T-helper 22 cell (primary cell): ENCODE results near the gene FREM1.

ENCODE experiments used
- DNase-seq: peaks from one replicate; pipeline ENCODE4 v3.0.0-alpha.2; 2020; ENCODE audit warnings: low read depth

Gene FREM1

GRCh38 chr9:14869671-14870070, 40.6 kb downstream of the FREM1 start:
- no peak for DNase-seq

- no peak for DNase-seq
Observed at GRCh38 chr9:14868772-14869583, 41.2 kb downstream of the FREM1 start.

GRCh38 chr9:14868418-14868771, 41.8 kb downstream of the FREM1 start:
- DNase-seq: no peak

- no peak for DNase-seq
Observed at GRCh38 chr9:14866200-14866749, 44.0 kb downstream of the FREM1 start.

- no peak for DNase-seq
Observed at GRCh38 chr9:14864309-14864708, 45.9 kb downstream of the FREM1 start.

- no peak for DNase-seq
Observed at GRCh38 chr9:14863402-14863801, 46.8 kb downstream of the FREM1 start.

GRCh38 chr9:14857449-14858305, 52.6 kb downstream of the FREM1 start:
- DNase-seq: no peak

- DNase-seq: no peak
Observed at GRCh38 chr9:14849851-14850250, 60.4 kb downstream of the FREM1 start.

GRCh38 chr9:14849296-14849695, 60.9 kb downstream of the FREM1 start:
- no peak for DNase-seq

GRCh38 chr9:14846871-14847311, 63.3 kb downstream of the FREM1 start:
- DNase-seq: no peak

- no peak for DNase-seq
Observed at GRCh38 chr9:14843163-14843562, 67.1 kb downstream of the FREM1 start.

- DNase-seq: no peak
Observed at GRCh38 chr9:14842269-14842668, 68.0 kb downstream of the FREM1 start.

GRCh38 chr9:14838701-14839100, 71.5 kb downstream of the FREM1 start:
- no peak for DNase-seq

GRCh38 chr9:14836885-14837284, 73.3 kb downstream of the FREM1 start:
- DNase-seq: no peak

- DNase-seq: no peak
Observed at GRCh38 chr9:14831661-14832060, 78.6 kb downstream of the FREM1 start.

GRCh38 chr9:14831074-14831473, 79.2 kb downstream of the FREM1 start:
- DNase-seq: no peak

GRCh38 chr9:14830057-14830456, 80.2 kb downstream of the FREM1 start:
- DNase-seq: no peak

GRCh38 chr9:14829204-14829603, 81.0 kb downstream of the FREM1 start:
- no peak for DNase-seq

GRCh38 chr9:14827805-14828204, 82.4 kb downstream of the FREM1 start:
- DNase-seq: no peak

GRCh38 chr9:14824481-14824880, 85.7 kb downstream of the FREM1 start:
- DNase-seq: no peak

GRCh38 chr9:14823800-14824199, 86.4 kb downstream of the FREM1 start:
- no peak for DNase-seq

- no peak for DNase-seq
Observed at GRCh38 chr9:14822666-14823065, 87.6 kb downstream of the FREM1 start.

GRCh38 chr9:14819183-14819582, 91.0 kb downstream of the FREM1 start:
- no peak for DNase-seq
